Urinary bladder (tissue), 4 donors: ENCODE data around the gene PIP4K2A. TPM values are rescaled to one million over a fixed set of nuclear protein-coding genes. Genes with fewer than 3 reads are reported as not detected.

Experiments used
- DNase-seq: peaks from one replicate; pipeline ENCODE4 v3.0.0-alpha.2; 2015; ENCODE audit errors: extremely low spot score
- H3K27ac ChIP-seq: one replicate; pipeline ENCODE4 v1.5.1; 2013; ENCODE audit warnings: low read depth, mild to moderate bottlenecking, moderate library complexity
- H3K36me3 ChIP-seq: one replicate; pipeline ENCODE4 v1.6.1; 2013; ENCODE audit warnings: mild to moderate bottlenecking, moderate library complexity; ENCODE audit not compliant: insufficient read depth
- H3K4me1 ChIP-seq: one replicate; pipeline ENCODE4 v1.6.1; 2013; ENCODE audit warnings: mild to moderate bottlenecking, moderate library complexity; ENCODE audit not compliant: insufficient read depth
- H3K4me3 ChIP-seq: one replicate; pipeline ENCODE4 v1.5.1; 2013; ENCODE audit warnings: low read depth, low read length
- WGBS: extraction: QIAGEN DNeasy Blood & Tissue Kit; methylation state at CpG from one replicate; pipeline ENCODE4 v1.1.7; 2013; 5-methylcytosine and 5-hydroxymethylcytosine counted together
- polyA plus RNA-seq: library from polyadenylated mRNA; stranded (reverse); fragments of 200-250 nt; gene quantifications from one replicate; pipeline ENCODE4 v1.2.3, GENCODE V29; 2013
- total RNA-seq: library from RNA; depleted of rRNA; stranded (reverse); fragments of >200 nt; gene quantifications from one replicate; pipeline ENCODE4 v1.2.3, GENCODE V29; 2014
- donor health status: healthy with polysubstance abuse.
- donor health status: healthy.

PIP4K2A gene
- total and polyA plus RNA-seq, 2 donors = 27.0 to 29.1 TPM

DNA sequence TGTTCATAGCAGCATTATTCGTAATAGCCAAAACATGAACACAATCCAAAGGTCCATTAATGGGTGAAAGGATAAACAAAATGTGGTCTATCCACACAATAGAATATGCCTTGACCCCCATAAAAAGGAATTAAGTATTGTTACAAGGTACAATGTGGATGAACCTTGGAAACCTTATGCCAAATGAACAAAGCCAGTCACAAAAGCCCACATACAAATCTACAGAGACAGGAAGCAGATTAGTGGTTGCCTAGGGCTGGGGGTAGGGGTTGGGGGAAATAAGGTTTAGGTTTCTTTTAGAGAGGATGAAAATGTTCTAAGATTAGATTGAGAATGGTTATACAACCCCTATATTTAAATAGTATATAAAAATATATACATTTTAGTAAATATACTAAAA is 34.8 kb downstream of the PIP4K2A start:
- Histone ChIP-seq H3K4me3 (no peak overlapping the region), H3K4me1 (peaks cover 3% of the 10 kb centered on the region), H3K36me3 (no peaks in the 10 kb centered on the region), H3K27ac (no peak overlapping the region)
- 96% methylated on average over 1 of the region's 1 CpG for WGBS
- DNase-seq = no peak

DNA sequence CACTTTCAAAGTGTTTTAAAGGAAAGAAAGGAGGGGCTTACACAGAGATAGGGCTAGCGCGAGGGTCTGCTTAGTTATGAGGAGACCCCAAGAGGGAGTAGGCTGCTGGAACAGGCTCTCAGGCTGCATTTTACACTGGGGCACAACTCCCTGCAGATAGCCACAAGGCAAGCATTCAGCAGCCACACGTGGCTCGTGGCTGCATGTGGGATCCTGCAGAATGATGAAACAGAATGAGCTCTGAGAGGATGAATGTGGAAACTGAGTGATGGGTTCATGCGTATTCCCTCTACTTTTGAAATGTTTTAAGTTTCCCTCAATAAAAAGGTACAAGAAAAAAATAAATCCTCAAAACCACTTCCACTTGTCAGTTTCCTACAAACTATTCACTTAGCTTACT is 37.0 kb downstream of the PIP4K2A start:
- H3K4me3 ChIP-seq = no peak overlapping the region
- H3K36me3 ChIP-seq = no peaks in the 10 kb centered on the region
- peaks cover 7% of the 10 kb centered on the region for H3K4me1 ChIP-seq
- WGBS = 95% methylated on average over 5 of the region's 5 CpGs
- DNase-seq = no peak
- no peak overlapping the region for H3K27ac ChIP-seq

DNA sequence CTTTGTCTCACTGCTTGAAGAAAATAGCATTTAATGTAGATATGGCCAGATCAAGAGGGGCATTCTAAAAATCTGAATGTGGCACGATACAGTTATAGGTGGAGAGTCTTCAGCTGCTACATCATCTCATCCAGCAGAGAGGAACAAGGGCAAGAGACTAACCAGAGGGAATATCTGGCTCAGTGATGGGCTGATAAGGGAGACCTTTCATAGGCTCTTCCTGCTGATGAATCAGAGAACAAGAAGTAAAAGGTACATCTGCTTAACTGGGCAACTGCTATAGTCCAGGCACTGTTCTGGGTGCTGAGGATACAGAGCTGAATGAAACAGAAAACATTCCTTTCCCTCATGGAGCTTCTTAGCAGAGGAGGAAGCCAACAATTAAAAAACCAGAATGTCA is 37.9 kb downstream of the PIP4K2A start:
- Histone ChIP-seq H3K27ac (no peak overlapping the region), H3K4me1 (peaks cover 4% of the 10 kb centered on the region), H3K36me3 (no peaks in the 10 kb centered on the region), H3K4me3 (no peak overlapping the region)
- DNase-seq = no peak
- 94% methylated on average over 1 of the region's 1 CpG for WGBS

DNA sequence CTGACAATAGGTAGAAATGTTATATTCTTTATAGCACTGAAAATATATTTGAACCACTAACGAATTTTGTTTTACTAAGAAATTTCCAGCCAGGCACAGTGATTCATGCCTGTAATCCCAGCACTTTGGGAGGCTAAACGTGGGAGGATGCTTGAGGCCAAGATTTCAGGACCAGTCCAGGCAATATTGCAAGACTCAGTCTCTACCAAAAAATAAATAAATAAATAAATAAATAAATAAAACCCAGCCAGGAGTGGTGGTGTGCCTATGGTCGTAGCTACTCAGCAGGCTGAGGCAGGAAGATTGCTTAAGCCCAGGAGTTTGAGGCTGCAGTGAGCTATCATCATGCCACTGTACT is 39.8 kb downstream of the PIP4K2A start:
- WGBS = 63% methylated on average over 3 of the region's 3 CpGs
- Histone ChIP-seq H3K36me3 (no peaks in the 10 kb centered on the region), H3K4me3 (no peak overlapping the region), H3K27ac (no peak overlapping the region), H3K4me1 (peaks cover 4% of the 10 kb centered on the region)
- DNase-seq = no peak

DNA sequence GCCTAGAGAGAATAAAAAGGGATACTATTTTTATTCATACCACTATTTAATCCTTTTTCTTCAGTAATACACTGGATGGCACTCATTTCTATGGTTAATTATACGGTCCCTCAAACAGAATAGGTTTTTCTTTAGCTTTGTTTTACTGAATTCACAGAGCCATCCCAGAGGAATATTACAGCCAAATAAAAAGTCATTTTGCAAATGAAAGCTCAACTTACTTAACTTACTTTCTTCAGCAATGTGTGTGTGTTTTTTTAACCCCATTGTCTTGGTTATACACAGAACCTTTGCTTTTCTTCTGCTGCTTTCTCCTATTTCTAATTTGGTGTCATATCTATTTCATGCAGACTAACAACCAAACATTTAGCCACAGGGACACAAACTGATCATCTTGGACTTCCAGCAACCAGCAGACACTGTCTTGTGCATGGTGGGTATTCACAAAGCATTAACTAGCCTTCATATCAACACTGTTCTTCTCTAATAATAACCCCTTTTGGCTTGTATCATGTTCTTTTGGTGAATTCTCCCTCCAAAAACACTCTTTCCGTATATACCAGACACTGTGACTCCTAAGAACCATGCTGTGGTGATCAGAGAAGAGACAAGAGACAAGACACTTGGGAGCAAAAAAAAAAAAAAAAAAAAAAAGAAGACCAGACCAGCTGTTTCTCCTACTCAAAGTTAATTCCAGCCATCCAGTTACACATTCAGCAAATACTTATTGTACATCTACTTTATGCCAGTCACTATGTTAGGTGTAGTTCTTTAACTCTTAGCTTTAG is 40.4 kb downstream of the PIP4K2A start:
- DNase-seq = no peak
- H3K27ac ChIP-seq = no peak overlapping the region
- H3K4me1 ChIP-seq = peaks cover 4% of the 10 kb centered on the region
- no peaks in the 10 kb centered on the region for H3K36me3 ChIP-seq
- WGBS = 80% methylated on average over 2 of the region's 2 CpGs
- H3K4me3 ChIP-seq = no peak overlapping the region

DNA sequence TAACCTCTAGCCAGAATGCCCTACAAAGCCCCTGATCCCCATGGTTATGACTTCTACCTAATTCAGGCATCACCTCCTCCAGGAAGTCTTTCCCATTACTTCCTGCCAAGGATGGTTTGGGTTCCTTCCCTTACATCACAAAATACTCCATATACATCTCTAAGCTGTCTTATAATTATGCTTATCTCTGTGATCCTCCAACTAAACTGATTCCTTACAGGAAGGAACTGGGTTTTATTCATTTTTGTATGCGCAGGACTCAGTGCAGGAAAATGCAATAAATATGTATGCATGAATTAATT is 41.3 kb downstream of the PIP4K2A start:
- no peak overlapping the region for H3K4me3 ChIP-seq
- DNase-seq = no peak
- H3K4me1 ChIP-seq = peaks cover 4% of the 10 kb centered on the region
- WGBS = 89% methylated on average over 1 of the region's 1 CpG
- no peaks in the 10 kb centered on the region for H3K36me3 ChIP-seq
- H3K27ac ChIP-seq = no peak overlapping the region

DNA sequence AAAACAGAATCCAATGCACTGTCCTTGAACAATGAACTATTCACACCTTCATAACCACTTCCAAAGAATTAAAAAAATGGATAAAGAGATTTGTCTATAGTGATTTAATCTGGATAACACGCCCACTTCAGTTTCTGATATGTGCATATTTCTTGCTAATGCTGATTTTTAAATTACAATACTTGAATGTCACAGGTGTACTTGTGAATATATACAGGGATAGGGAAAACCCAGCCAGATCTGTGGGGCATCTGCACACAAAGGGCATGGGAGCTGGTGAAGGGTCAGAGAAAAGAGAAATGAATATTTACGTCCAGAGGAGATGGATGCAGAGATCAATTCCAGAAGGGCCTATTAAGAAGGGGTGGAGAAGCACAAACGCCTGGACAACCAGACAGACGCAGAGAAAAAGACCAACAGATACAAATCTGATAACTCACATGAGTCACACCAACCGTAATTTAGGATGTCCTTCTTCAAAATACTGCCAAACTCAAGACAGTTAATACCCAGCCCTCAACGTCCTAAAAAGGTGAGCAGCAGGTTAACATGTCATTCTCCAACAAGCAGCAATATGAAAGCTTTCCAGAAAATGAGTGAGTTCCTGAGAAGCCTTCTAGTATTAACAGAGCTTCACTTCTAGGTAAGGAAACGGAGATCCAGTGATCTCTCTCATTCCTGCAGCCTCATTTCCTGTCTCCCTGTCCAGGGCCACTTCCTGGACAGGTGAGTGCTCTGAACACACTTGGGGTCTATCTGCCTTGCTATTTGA is 41.9 kb downstream of the PIP4K2A start:
- no peaks in the 10 kb centered on the region for H3K36me3 ChIP-seq
- no peak for DNase-seq
- WGBS = 69% methylated on average over 7 of the region's 7 CpGs
- H3K27ac ChIP-seq = no peak overlapping the region
- peaks cover 4% of the 10 kb centered on the region for H3K4me1 ChIP-seq
- no peak overlapping the region for H3K4me3 ChIP-seq

DNA sequence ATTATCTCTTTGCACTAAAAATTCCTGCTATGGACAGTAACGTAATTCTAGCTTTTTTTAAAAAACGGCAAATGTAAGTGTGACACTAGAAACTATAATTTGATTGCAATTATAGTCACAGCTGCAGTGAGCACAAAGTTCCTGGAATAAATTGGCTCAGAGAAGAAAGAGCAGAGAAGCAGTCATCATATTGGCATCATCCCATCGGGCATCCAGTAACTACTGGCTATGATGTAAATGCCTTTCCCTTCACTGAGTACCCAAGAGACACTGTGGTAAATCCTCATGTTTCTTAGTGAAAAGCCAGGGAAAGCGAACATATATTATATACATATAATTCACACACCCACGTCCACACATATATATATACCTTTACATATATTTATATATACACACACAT is 43.6 kb downstream of the PIP4K2A start:
- Histone ChIP-seq H3K27ac (no peak overlapping the region), H3K4me3 (no peak overlapping the region), H3K36me3 (no peaks in the 10 kb centered on the region), H3K4me1 (peaks cover 4% of the 10 kb centered on the region)
- DNase-seq = no peak
- WGBS = 76% methylated on average over 5 of the region's 5 CpGs

DNA sequence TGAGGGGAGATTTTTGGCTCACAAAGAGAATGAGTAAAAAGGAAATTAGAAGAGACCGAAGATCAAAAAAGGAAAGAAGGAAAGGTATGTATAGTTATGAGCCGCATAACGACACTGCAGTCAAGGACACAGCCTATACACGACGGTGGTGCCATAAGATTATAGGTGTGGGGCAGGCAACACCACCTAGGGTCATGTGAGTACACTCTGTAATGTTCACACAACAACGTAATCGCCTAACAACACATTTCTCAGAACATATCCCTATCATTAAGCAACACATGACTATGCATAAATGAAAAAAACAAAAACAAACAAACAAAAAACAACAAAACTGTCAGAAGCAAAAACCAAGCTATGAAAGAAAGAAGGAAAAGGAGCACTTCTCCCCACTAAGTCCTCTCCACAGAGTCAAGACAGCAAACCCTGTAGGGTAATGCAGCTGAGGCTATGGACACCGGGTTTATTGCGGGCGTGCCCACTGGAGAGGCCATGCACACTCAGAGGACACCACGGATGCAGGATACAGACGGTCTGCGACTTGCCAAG is 45.1 kb downstream of the PIP4K2A start:
- Histone ChIP-seq H3K27ac (no peak overlapping the region), H3K36me3 (no peaks in the 10 kb centered on the region), H3K4me1 (peaks cover 4% of the 10 kb centered on the region), H3K4me3 (no peak overlapping the region)
- DNase-seq = no peak
- 91% methylated on average over 13 of the region's 13 CpGs for WGBS

DNA sequence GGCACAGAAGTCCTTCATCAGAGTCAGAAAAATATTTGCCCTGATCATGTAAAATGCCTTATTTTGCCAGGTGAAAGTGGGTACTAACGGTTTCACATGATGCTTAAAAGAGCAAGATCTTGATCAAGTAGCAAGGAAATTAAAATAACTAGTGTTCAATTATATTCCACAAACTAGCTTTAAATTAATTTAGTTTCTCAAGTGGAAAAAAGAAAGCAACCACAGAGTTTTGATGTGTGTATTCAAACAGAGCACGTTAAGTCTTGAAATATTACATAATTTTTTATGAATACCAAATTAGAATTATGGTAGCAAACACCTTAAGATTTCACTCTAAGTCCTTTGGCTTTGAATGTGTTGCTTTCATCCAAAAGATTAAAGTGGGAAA is 47.3 kb downstream of the PIP4K2A start:
- Histone ChIP-seq H3K4me3 (no peak overlapping the region), H3K36me3 (no peaks in the 10 kb centered on the region), H3K4me1 (no peaks in the 10 kb centered on the region), H3K27ac (no peak overlapping the region)
- WGBS = 86% methylated on average over 2 of the region's 2 CpGs
- DNase-seq = no peak

DNA sequence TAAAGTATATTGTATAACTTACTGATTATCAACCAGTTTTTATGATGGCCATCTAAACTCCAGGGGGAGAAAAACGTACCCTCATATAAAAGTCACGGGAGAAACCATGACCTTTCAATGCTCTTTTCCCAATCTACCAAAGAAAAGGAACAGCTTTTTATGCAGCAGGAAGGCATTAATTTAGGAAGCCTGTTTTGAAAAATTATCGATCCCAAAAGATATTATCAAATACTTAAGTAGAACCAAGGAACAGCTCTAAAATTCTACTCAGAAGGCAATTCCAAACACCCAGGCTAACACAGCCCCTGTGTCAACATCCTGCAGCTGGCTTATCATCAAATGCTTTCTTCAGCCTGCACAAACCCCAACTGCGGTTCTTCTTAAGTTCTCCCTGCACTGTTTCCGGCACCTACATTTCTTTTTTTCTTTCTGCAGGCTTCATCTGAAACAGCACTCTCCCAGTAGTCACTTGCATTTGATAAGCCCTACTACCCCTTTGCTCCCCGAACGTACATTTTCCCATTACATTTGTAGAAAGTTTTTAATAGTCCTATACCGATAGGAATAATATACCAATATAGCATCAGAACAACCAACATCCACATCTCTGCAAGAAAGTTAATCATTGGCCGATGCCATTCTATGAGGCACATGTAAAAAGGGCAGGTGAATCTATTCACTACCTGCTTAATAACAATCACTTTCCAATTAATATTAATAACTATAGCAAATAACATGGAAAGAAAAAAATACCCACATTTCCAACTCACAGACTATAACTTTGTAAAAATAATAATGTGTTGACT is 47.9 kb downstream of the PIP4K2A start:
- no peak for DNase-seq
- no peaks in the 10 kb centered on the region for H3K36me3 ChIP-seq
- no peak overlapping the region for H3K27ac ChIP-seq
- H3K4me1 ChIP-seq = no peaks in the 10 kb centered on the region
- 49% methylated on average over 9 of the region's 9 CpGs for WGBS
- H3K4me3 ChIP-seq = no peak overlapping the region

DNA sequence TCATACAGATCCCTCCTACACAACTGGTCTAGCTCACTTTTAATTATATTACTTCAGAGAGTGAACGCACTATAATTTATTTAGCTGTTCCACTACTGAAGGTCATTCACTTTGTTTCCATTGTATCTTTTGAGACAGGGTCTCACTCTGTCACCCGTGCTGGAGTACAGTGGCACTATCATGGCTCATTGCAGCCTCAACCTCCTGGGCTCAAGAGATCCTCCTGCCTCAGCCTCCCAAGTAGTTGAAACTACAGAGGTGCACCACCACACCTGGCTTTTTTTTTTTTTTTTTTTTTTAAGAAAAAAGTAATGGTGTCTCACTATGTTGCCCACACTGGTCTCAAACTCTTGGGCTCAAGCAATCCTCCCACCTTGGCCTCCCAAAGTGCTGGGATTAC is 49.0 kb downstream of the PIP4K2A start:
- no peak overlapping the region for H3K4me3 ChIP-seq
- no peak overlapping the region for H3K27ac ChIP-seq
- H3K36me3 ChIP-seq = no peaks in the 10 kb centered on the region
- WGBS = 96% methylated on average over 2 of the region's 2 CpGs
- no peak for DNase-seq
- H3K4me1 ChIP-seq = no peaks in the 10 kb centered on the region

DNA sequence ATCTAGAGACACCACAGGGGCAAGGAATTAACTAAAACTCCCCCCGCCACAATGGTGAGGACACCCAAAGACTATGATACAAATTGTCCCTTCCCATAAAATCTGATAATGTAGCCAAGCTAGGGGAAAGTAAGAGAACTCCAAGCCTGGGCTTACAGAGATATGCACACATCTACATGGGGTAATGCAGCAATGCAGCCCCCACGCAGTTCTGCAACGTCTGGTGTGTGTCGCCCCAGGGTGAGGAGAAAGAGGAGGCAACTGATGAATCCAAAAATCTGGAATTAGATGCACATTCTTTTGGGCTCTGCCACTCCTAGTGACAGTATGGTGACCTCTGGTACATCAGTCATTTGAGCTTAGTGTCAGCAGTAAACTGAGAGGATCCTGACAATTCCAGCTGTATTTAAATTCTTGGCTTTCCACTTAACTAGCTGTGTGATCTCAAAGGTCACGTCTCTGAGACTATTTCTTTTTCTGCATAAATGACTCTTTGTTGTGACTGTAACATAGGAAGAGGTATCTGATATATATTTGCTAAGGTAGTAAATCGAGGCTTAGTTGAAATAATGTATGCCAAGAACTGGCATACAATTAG is 51.5 kb downstream of the PIP4K2A start:
- Histone ChIP-seq H3K4me3 (no peak overlapping the region), H3K36me3 (no peaks in the 10 kb centered on the region), H3K4me1 (no peaks in the 10 kb centered on the region), H3K27ac (no peak overlapping the region)
- WGBS = 69% methylated on average over 6 of the region's 6 CpGs
- DNase-seq = no peak
